M059J (cell line): ENCODE results near the gene SCUBE3. TPM values are rescaled to one million over a fixed set of nuclear protein-coding genes. Genes with fewer than 3 reads are reported as not detected.
A peak's percentile ranks its signal among the peaks of the same experiment; 100 is the strongest.

Experiments used
- DNase-seq: peaks from one replicate; pipeline ENCODE4 v3.0.0-alpha.2; 2012; ENCODE audit warnings: low read depth
- total RNA-seq: library from RNA; depleted of rRNA; stranded (reverse); fragments of >200 nt; shearing (Covaris generic); gene quantifications from 2 replicates; pipeline ENCODE4 v1.2.3, GENCODE V29; 2014

Gene SCUBE3
- total RNA-seq, 1 experiment from 2014 or later, result 0.12 TPM

GRCh38 chr6:35267897-35268296, 54.1 kb downstream of the SCUBE3 start:
- DNase-seq, result no peak

- no peak for DNase-seq
Observed at GRCh38 chr6:35272005-35272404, 58.2 kb downstream of the SCUBE3 start.

GRCh38 chr6:35273822-35274559, 60.2 kb downstream of the SCUBE3 start:
- DNase-seq, result no peak

- DNase-seq, result no peak
Observed at GRCh38 chr6:35275744-35276260, 62.0 kb downstream of the SCUBE3 start.

- DNase-seq, result no peak
Observed at GRCh38 chr6:35278708-35279107, 65.0 kb downstream of the SCUBE3 start.

- DNase-seq, result peak; percentile 75
Observed at GRCh38 chr6:35280903-35281302, 67.1 kb downstream of the SCUBE3 start.

GRCh38 chr6:35282472-35282871, 68.7 kb downstream of the SCUBE3 start:
- DNase-seq, result no peak

GRCh38 chr6:35283361-35283760, 69.6 kb downstream of the SCUBE3 start:
- DNase-seq, result no peak

- DNase-seq, result no peak
Observed at GRCh38 chr6:35287671-35288396, 74.1 kb downstream of the SCUBE3 start.

GRCh38 chr6:35288834-35289233, 75.1 kb downstream of the SCUBE3 start:
- no peak for DNase-seq

GRCh38 chr6:35291491-35291890, 77.7 kb downstream of the SCUBE3 start:
- DNase-seq, result no peak

GRCh38 chr6:35292494-35292893, 78.7 kb downstream of the SCUBE3 start:
- DNase-seq, result no peak

- no peak for DNase-seq
Observed at GRCh38 chr6:35293681-35294080, 79.9 kb downstream of the SCUBE3 start.

GRCh38 chr6:35294308-35294945, 80.7 kb downstream of the SCUBE3 start:
- DNase-seq, result peak; percentile 39

GRCh38 chr6:35295036-35295435, 81.3 kb downstream of the SCUBE3 start:
- no peak for DNase-seq

- DNase-seq, result no peak
Observed at GRCh38 chr6:35295521-35296315, 82.0 kb downstream of the SCUBE3 start.

- no peak for DNase-seq
Observed at GRCh38 chr6:35296931-35297600, 83.3 kb downstream of the SCUBE3 start.

GRCh38 chr6:35297601-35298481, 84.1 kb downstream of the SCUBE3 start, which contains the start of gene DEF6:
Gene DEF6, plus strand, starts transcription at chr6:35297818. Its CDS starts 39 bp downstream, at chr6:35297857.
- peak; percentile 30 for DNase-seq

- no peak for DNase-seq
Observed at GRCh38 chr6:35298625-35299140, 84.9 kb downstream of the SCUBE3 start.

GRCh38 chr6:35299674-35300073, 85.9 kb downstream of the SCUBE3 start:
- no peak for DNase-seq
